ENCODE results near the gene CTSZ.
A peak's percentile ranks its signal among the peaks of the same experiment; 100 is the strongest.
"Not testable (repeated sequence)": the region's sequence is repeated elsewhere in the genome, so short reads cannot be mapped to it uniquely, and the experiment has no call there.

CTSZ gene

DNA sequence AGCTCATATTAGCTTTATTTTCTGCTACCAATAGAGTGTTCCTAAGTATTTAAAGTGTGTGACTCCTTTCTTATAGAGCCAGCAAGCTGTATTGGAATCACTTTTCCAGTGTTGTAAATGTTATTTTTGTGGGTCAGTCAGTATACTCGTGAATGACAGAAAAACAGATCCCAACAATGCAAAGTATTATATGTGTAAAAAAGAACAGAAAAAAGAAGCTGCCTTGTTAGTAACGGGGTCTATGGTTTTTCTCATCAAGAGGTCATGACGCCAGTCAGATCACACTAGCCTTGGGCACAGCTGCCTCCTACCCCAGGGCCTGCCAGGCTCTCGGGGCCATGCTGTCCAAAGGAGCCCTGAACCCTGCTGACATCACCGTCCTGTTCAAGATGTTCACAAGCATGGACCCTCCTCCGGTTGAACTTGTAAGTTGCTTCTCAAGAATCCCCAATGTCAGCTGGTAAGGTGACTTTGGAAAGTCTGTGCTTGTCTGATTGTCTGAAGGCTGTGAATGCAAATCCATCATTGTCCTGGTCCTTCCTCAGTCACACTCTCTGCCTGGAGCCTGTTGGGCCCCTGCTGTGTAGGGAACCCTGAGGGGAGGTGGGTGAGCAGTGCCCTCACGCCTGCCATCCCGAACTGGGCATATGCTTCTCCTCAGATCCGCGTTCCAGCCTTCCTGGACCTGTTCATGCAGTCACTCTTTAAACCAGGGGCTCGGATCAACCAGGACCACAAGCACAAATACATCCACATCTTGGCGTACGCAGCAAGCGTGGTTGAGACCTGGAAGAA is 16.2 kb downstream of the CTSZ start:
- Mint-ChIP-seq H3K4me3 (peak overlapping the region in 1 of 2 donors; percentile 8), H3K27me3 (no peaks in the 10 kb centered on the region), H3K9me3 (no peaks in the 10 kb centered on the region), H3K4me1 (peaks cover 20 to 55% of the 10 kb centered on the region in 2 donors), H3K36me3 (peaks cover 59 to 72% of the 10 kb centered on the region in 2 donors), H3K27ac (peak overlapping the region; percentile 71)
- ATAC-seq (replicated peaks) (no peak), DNase-seq (no peak)

DNA sequence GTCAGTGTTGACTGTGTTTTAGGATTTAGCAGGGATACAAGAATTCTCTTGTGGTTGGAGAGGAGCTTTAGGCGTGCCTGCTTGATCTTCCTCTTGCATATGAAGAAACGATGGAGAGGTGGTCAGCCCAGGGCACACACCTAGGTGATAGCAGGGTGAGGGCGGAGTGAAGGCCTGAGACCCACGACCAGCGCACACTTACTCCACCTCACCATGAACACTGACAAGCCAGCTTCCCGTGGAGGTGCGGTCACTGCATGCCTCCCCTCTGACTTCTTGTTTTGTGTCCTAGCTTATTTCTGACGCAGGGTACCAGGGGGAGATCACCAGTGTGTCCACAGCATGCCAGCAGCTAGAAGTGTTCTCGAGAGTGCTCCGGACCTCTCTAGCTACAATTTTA is 17.9 kb downstream of the CTSZ start:
- H3K27me3 Mint-ChIP-seq: no peaks in the 10 kb centered on the region
- H3K36me3 Mint-ChIP-seq: peaks cover 48 to 64% of the 10 kb centered on the region in 2 donors
- H3K27ac Mint-ChIP-seq: peak overlapping the region; percentile 65
- H3K9me3 Mint-ChIP-seq: no peaks in the 10 kb centered on the region
- no peak overlapping the region for H3K4me3 Mint-ChIP-seq
- no peak for ATAC-seq (replicated peaks)
- peaks cover 15 to 51% of the 10 kb centered on the region in 2 donors for H3K4me1 Mint-ChIP-seq
- no peak for DNase-seq

DNA sequence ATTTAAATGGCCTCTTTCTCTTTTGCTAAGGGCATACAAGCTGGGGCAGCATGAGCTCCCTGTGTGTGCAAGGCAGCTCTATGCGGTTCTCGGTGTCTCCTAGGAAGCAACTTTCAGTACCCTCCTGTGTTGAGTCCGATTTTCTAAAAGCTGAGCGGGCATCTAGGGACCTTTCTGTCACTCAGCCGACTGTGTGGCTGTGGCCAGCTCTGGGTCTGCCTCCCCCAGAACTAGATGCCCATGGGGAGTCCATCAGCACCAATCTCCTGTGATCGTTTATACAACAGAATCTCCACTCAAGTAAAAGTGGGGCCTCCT is 18.5 kb downstream of the CTSZ start:
- DNase-seq (no peak), ATAC-seq (replicated peaks) (no peak)
- Mint-ChIP-seq H3K36me3 (peaks cover 43 to 62% of the 10 kb centered on the region in 2 donors), H3K9me3 (no peaks in the 10 kb centered on the region), H3K4me1 (peaks cover 18 to 51% of the 10 kb centered on the region in 2 donors), H3K4me3 (no peak overlapping the region), H3K27ac (peak overlapping the region; percentile 65), H3K27me3 (no peaks in the 10 kb centered on the region)

DNA sequence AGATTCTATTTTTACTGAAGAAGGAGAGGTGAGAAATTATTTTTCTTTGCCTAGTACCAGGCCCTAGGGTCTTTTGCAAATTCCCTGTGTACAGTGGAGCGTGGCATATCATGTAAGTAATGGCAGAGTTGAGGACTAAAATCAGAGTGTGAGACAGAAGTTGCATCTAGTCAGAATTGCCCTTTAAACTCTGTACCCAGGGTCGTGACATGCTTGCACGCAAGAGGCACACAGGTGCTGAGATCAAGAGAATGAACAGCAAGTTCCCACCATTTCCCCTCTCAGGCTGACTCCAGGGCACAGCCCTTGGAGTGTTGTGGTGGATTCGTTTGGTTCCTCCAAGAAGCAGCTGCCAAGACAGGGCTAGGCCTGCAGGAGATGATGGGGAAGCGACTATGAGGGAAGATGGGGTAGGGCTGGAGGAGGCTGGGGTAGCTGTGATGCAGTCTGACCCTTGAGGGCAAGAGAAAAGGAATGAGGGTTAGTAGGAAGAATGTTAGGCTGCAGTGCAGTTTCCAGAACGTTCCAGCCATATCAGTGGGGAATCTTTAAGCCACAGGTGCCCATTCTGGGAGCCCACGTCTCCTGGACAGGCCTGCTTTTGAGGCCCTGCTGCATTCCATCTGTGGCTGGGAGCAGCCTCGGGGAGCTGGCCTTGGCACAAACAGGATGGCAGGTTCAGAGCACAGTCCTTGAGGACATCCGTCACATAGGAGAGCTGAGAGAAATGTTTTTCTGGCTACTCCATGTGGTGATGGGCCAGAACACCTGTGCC is 19.1 kb downstream of the CTSZ start:
- peaks cover 42 to 58% of the 10 kb centered on the region in 2 donors for H3K36me3 Mint-ChIP-seq
- no peak overlapping the region for H3K27ac Mint-ChIP-seq
- ATAC-seq (replicated peaks) (no peak), DNase-seq (no peak)
- H3K4me3 Mint-ChIP-seq: no peak overlapping the region
- H3K27me3 Mint-ChIP-seq: no peaks in the 10 kb centered on the region
- no peaks in the 10 kb centered on the region for H3K9me3 Mint-ChIP-seq
- peaks cover 18 to 45% of the 10 kb centered on the region in 2 donors for H3K4me1 Mint-ChIP-seq

DNA sequence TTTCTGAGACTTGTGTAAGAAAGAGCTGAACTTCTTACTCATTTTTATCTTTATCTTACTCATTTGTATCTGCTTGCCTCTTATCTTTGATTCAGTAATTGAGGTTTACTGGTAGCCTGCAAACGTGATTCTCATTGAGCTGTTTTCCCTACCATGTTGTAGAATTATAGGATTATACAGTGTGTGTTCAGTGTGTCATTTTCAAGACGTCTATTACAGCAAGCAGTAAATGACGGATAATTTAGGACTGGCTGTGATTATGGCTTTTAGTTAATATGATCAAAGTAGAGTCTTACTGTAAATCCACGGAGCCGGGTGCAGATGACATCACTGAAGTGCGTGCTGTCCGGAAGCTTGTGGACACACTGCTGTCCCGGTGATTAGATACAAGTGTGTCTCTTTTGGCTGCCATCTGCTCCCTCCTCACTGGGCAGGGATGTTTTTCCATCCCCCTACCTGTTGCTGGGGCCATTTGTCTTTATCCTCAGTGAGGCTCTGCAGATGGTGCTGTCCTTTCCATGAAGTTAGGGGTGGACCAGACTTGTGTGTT is 20.0 kb downstream of the CTSZ start:
- H3K36me3 Mint-ChIP-seq: peaks cover 38 to 58% of the 10 kb centered on the region in 2 donors
- no peak overlapping the region for H3K4me3 Mint-ChIP-seq
- H3K27ac Mint-ChIP-seq: peak overlapping the region; percentile 0
- DNase-seq: no peak
- peaks cover 0 to 3% of the 10 kb centered on the region in 2 donors for H3K9me3 Mint-ChIP-seq
- peaks cover 24 to 48% of the 10 kb centered on the region in 2 donors for H3K4me1 Mint-ChIP-seq
- ATAC-seq (replicated peaks): no peak
- H3K27me3 Mint-ChIP-seq: no peaks in the 10 kb centered on the region

DNA sequence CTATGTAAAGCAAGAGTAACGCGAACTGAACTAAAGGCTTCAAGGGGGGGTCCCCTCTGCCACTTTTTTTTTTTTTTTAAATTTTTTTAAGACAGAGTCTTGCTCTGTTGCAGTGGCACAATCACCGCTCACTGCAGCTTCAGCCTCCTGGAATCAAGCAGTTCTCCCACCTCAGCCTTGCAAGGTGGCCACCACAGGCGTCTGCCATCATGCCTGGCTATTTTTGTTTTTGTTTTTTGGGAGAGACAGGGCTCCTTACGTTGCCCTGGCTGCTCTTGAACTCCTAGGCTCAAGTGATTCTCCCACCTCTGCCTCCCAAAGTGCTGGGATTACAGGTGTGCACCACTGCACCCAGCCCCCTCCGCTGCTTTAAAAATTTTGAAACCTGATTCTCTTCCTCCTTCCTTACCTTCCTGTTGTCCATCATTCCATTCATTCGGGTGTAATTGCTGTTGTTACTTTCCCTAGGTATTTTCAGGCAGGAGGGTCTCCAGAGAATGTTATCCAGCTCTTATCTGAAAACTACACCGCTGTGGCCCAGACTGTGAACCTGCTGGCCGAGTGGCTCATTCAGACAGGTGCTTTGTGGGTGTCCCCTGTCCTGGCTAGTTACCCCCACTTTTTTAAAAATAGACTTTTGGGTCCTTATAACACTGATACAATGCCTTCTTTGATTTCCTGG is 20.6 kb downstream of the CTSZ start:
- H3K27me3 Mint-ChIP-seq: no peaks in the 10 kb centered on the region

DNA sequence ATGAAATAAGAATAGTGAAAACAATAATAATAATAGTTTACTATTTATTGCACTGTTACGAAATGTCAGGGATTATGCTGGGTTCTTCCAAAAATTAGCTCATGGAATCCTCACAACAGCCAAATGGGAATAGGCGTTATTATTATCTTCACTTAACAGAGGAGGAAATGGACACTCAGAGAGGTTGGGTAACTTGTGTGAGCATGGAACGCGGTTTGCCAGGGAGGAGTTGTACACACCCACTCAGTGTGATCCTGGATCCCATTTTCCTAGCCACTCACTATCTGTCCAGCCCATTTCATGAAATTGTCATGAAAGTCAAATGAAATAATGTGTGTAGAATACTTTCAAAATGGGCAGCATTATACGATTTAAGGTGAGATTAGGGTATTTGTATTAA is 21.4 kb downstream of the CTSZ start:
- DNase-seq (no peak), ATAC-seq (replicated peaks) (no peak)
- Mint-ChIP-seq H3K4me3 (no peak overlapping the region), H3K36me3 (peaks cover 27 to 46% of the 10 kb centered on the region in 2 donors), H3K9me3 (peaks cover 0 to 3% of the 10 kb centered on the region in 2 donors), H3K27me3 (no peaks in the 10 kb centered on the region), H3K27ac (no peak overlapping the region), H3K4me1 (peaks cover 24 to 49% of the 10 kb centered on the region in 2 donors)

More for the DNA sequence above, 20.6 kb downstream of the CTSZ start:
- H3K4me1 Mint-ChIP-seq: peaks cover 24 to 49% of the 10 kb centered on the region in 2 donors
- peaks cover 33 to 53% of the 10 kb centered on the region in 2 donors for H3K36me3 Mint-ChIP-seq
- DNase-seq: no peak
- no peak overlapping the region for H3K4me3 Mint-ChIP-seq
- peak overlapping the region; percentile 0 for H3K27ac Mint-ChIP-seq
- no peak for ATAC-seq (replicated peaks)
- H3K9me3 Mint-ChIP-seq: peaks cover 0 to 3% of the 10 kb centered on the region in 2 donors

DNA sequence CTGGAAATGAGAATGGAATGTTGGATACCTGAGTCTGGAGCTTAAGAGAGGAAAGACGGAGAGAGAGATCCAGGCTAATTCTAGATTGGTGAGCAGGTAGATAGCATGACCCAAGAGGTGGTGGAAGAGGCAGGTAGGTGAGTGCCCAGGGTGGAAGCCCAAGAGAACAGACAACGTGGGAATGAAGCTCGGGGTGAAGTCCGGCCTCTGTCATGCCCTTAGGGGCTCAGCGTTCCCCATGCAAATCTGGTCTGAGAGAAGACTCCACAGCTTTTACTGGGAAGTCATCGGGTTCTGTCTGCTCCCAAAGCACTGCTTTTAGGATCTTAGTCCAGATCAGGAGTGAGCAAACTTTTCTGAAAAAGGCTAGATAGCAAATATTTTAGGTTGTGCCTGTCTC is 22.4 kb downstream of the CTSZ start:
- no peaks in the 10 kb centered on the region for H3K27me3 Mint-ChIP-seq
- ATAC-seq (replicated peaks) (no peak), DNase-seq (no peak)
- peaks cover 23 to 44% of the 10 kb centered on the region in 2 donors for H3K36me3 Mint-ChIP-seq
- H3K4me3 Mint-ChIP-seq: no peak overlapping the region
- H3K27ac Mint-ChIP-seq: peak overlapping the region; percentile 4
- peaks cover 26 to 49% of the 10 kb centered on the region in 2 donors for H3K4me1 Mint-ChIP-seq
- peaks cover 0 to 3% of the 10 kb centered on the region in 2 donors for H3K9me3 Mint-ChIP-seq

DNA sequence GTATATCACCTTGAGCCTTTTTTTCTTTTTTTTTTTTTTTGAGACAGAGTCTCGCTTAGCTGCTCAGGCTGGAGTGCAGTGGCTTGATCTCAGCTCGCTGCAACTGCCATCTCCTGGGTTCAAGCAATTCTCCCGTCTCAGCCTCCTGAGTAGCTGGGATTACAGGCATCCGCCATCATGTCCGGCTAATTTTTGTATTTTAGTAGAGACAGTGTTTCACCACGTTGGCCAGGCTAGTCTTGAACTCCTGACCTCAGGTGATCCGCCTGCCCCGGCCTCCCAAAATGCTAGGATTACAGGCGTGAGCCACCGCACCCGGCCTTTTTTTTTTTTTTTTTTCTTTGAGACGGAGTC is 24.0 kb downstream of the CTSZ start:
- not testable (repeated sequence) for H3K4me3 Mint-ChIP-seq; H3K27me3 Mint-ChIP-seq; DNase-seq; H3K9me3 Mint-ChIP-seq; ATAC-seq (replicated peaks); H3K27ac Mint-ChIP-seq
- peaks cover 33 to 50% of the 10 kb centered on the region in 2 donors for H3K4me1 Mint-ChIP-seq
- H3K36me3 Mint-ChIP-seq: peaks cover 17 to 34% of the 10 kb centered on the region in 2 donors

DNA sequence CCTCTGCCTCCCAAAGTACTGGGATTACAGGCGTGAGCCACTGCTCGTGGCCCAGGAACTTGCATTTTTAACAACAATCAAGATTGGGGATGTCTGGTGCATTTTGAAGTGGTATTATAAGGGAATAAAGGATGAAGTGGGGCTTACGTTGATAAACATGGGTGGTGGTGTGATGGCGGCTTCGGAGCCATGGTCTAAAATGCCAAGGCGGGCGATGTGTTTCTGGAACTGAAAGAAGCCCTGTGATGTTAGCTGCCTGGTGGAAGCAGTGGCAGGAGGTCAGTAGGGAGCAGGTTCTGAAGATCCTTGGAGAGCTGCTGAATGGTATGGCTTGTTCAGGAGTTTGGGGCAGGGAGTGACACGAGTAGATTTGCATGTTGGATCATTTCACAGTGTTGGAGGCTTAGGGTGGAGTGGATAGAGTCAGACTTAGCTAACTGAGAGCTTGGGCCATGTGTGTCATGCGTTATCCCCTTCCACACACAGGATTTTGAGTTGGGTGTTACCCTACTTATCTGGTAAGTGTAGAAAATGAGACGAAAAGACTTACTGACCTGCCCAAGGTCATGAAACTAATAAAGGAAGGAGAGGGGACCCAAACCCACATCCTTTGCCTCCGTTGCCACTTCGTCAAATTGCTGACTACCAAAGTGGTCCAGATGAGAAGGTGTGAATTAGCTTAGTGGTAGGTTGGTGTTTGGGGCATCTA is 24.5 kb downstream of the CTSZ start:
- Mint-ChIP-seq H3K4me3 (peak overlapping the region; percentile 89 to 92), H3K27ac (peak overlapping the region; percentile 83), H3K36me3 (peaks cover 12 to 29% of the 10 kb centered on the region in 2 donors), H3K4me1 (peaks cover 33 to 46% of the 10 kb centered on the region in 2 donors), H3K9me3 (peaks cover 0 to 3% of the 10 kb centered on the region in 2 donors), H3K27me3 (no peaks in the 10 kb centered on the region)
- ATAC-seq (replicated peaks): no peak
- no peak for DNase-seq

DNA sequence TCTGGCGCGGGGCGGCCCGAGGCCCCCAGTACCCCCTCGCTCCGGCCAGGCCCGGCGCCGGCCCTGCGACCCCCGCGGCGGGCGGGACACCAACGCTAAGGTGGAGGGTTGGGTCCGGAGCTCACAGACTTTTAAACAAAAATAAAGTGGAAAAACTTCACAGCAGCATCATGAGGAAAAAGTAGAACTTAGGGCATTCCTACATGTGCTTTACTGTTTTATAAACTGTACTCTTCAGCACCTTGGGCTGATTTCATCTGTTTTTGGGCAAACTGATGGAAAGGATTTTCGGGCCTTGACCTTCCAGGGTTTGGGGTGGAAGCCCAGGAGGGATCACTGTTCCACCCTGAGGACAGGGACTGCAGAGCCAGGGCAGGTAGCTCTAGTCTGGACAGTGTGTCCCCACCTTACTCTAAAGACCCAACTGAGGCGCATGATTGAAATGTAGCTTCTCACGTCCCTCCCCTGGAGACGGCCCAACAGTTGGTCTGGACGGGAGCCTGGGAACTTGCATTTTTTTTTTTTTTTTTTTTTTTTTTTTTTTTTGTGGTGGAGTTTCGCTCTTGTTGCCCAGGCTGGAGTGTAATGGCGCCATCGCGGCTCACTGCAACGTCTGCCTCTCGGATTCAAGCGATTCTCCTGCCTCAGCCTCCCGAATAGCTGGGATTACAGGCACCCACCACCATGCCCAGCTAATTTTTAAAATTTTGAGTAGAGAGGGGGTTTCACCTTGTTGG is 25.3 kb downstream of the CTSZ start:
- Mint-ChIP-seq H3K27me3 (no peaks in the 10 kb centered on the region), H3K4me1 (peaks cover 30 to 48% of the 10 kb centered on the region in 2 donors), H3K27ac (peak overlapping the region; percentile 94), H3K9me3 (peaks cover 0 to 5% of the 10 kb centered on the region in 2 donors), H3K36me3 (peaks cover 9 to 22% of the 10 kb centered on the region in 2 donors), H3K4me3 (peak overlapping the region; percentile 89 to 92)
- peak; percentile 9 for DNase-seq
- ATAC-seq (replicated peaks): peak; percentile 20 to 33

DNA sequence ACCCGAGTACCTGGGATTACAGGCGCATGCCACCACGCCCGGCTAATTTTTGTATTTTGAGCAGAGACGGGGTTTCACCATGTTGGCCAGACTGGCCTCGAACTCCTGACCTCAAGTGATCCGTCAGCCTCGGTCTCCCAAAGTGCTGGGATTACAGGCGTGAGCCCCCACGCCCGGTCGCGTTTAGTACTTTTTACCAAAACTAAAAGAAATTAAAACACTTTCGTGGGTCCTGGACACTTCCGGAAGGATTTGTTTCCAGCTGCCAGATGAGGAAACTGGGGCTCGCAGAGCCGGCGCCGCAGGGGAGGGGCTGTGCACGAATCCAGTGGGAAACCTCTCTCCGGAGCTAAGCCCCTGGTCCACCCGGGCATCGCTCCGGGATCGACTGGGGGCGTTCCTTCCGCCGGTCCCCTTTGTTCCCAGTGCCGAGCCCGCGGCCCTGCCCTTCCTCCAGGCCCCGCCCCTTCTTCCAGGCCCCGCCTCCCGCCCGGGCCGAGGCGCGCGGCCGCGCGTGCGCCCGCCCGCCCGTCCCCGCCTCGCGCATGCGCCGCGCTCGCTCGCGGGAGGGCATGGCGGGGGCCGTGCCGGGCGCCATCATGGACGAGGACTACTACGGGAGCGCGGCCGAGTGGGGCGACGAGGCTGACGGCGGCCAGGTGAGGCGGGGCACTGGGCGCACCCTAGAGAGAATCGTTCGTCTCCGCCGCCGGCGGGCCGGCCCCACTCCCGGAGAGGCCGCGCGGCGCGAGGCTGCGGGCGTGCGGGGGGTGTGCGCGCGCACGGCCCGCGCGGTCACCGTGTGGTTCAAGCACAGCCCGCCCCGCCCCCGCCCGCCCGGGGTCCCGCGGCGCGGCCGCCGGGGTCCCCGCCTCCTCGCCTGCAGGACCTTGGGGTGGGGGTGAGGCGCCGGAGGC is 26.1 kb downstream of the CTSZ start, which contains the start of gene NELFCD:
Gene NELFCD (plus strand): TSS at position 546 of the 917 bp plus-strand sequence. CDS start 54 bp downstream, at position 600.
- Mint-ChIP-seq H3K27me3 (no peaks in the 10 kb centered on the region), H3K9me3 (peaks cover 2 to 8% of the 10 kb centered on the region in 2 donors), H3K4me3 (peak within 1 kb of the TSS; percentile 89 to 92), H3K36me3 (peaks cover 7 to 19% of the 10 kb centered on the region in 2 donors), H3K4me1 (peaks cover 30 to 52% of the 10 kb centered on the region in 2 donors), H3K27ac (peak within 1 kb of the TSS; percentile 94)
- DNase-seq (peak; percentile 82), ATAC-seq (replicated peaks) (peak; percentile 85 to 88)

Data from stimulated activated naive B cell treated with anti-CD40 and anti-IgM and Interleukin-4, amounts not matched to agents 10 μg/mL and 1 μg/mL and 100 μg/mL, for 72 hours (primary cell).